Heart right ventricle (tissue), 16 donors: ENCODE results near the gene NF2. TPM values are rescaled to one million over a fixed set of nuclear protein-coding genes. Genes with fewer than 3 reads are reported as not detected.

Experiments
- ATAC-seq, 8 donors: fragments of 200-7000 bp; cut with Tn5 transposase; one replicate each; pipeline ENCODE4 v1.9.1; 2020; ENCODE audit warnings: mild to moderate bottlenecking in 8 of 8, moderate library complexity in 8 of 8, moderate number of reproducible peaks in 1 of 8
- DNase-seq, 2 donors: peaks; one replicate each; pipeline ENCODE4 v3.0.0-alpha.2; 2020
- H3K27ac ChIP-seq, 10 donors: fragments of 200-600 bp; sonication (generic) in 2 of 10; one replicate each; pipeline versions ENCODE4 v1.5.0 to v1.8.0; 2020 to 2022; ENCODE audit warnings: mild to moderate bottlenecking in 3 of 10
- H3K27me3 ChIP-seq, 7 donors: fragments of 200-600 bp; one replicate each; pipeline ENCODE4 v1.8.0; 2021 to 2022; ENCODE audit warnings: mild to moderate bottlenecking in 2 of 7
- H3K36me3 ChIP-seq, 9 donors: fragments of 200-600 bp; sonication (generic) in 1 of 9; one replicate each; pipeline versions ENCODE4 v1.5.0 to v1.8.0; 2020 to 2022; ENCODE audit warnings: mild to moderate bottlenecking in 2 of 9
- H3K4me1 ChIP-seq, 9 donors: fragments of 200-600 bp; sonication (generic) in 1 of 9; one replicate each; pipeline versions ENCODE4 v1.5.0 to v1.8.0; 2020 to 2022; ENCODE audit warnings: mild to moderate bottlenecking in 4 of 9
- H3K4me3 ChIP-seq, 10 donors: fragments of 200-600 bp; sonication (generic) in 2 of 10; one replicate each; pipeline versions ENCODE4 v1.5.0 to v1.8.0; 2020 to 2022; ENCODE audit warnings: mild to moderate bottlenecking in 7 of 10, moderate library complexity in 2 of 10
- H3K9me3 ChIP-seq, 11 donors: fragments of 200-600 bp in 10 of 11; sonication (generic) in 2 of 11; one replicate each; pipeline versions ENCODE4 v1.5.0 to v1.8.0; 2013 to 2022; ENCODE audit warnings: mild to moderate bottlenecking in 2 of 11, control low read depth in 1 of 11, moderate library complexity in 1 of 11
- CTCF ChIP-seq, 9 donors: fragments of 200-600 bp; sonication (generic) in 2 of 9; IDR thresholded peaks; one replicate each; pipeline versions ENCODE4 v1.5.0 to v1.8.0; 2021 to 2022; ENCODE audit warnings: antibody characterized with exemption in 9 of 9, mild to moderate bottlenecking in 5 of 9, moderate library complexity in 1 of 9
- WGBS, 2 donors: extraction: QIAGEN DNeasy Blood & Tissue Kit; methylation state at CpG; one replicate each; pipeline ENCODE4 v1.1.7; 2013; ENCODE audit warnings: inconsistent platforms in 1 of 2; 5-methylcytosine and 5-hydroxymethylcytosine counted together
- intact Hi-C, 10 donors: fragments of 100-400 bp; cut with DNase I; formaldehyde crosslinking; loops; one replicate each; pipeline versions ENCODE4 v1.11.1 to v1.14.2; 2022
- polyA plus RNA-seq, 2 donors: library from polyadenylated mRNA; stranded (reverse); fragments of 200-250 nt; gene quantifications; one replicate each; pipeline ENCODE4 v1.2.3, GENCODE V29; 2013
- total RNA-seq, 10 donors: library from RNA; stranded (reverse); fragmentation: NEBNext Ultra II Directional in 3 of 10; extraction: Animal tissue kit (Norgen Biotek cat#: 25700) in 3 of 10; gene quantifications; one replicate each; pipeline versions ENCODE4 v1.2.1 to v1.2.4, GENCODE V29; 2021 to 2023
- donor health status: Arrhythmogenic right ventricular cardiomyopathy.
- donor health status: ischemic (EF 13 %, LVEDD 7.1; RV severe dilation, severe dysfunction).
- donor health status: healthy with polysubstance abuse.
- donor health status: DM: no; HTN: yes; CAD: no.
- donor health status: DM: no; HTN: no; CAD: no.
- donor health status: ischemic (EF 25% LVEDD 6.9; RV normal size, moderate dysfunction).
- donor health status: ischemic (EF 25% LVEDD 5.7; RV mildly dilated, moderate dysfunction).
- donor health status: healthy.
- donor health status: DM: yes; HTN: yes; CAD: no.
- donor health status: Ischemic cardiomyopathy.
- donor health status: ischemic (EF 35%, LVEDD 5.7; RV mildly dilated, moderate dysfunction).
- donor health status: nonischemic (EF 11% LVEDD 7.7; RV severe dilation, severe dysfunction).
- donor health status: DM: yes; HTN: yes; CAD: no.
- donor health status: PGD.
- donor health status: ischemic (EF 29% LVEDD 5.4; RV normal size, mild dysfunction).
- donor health status: nonischemic (EF 23%, LVEDD 6.1; RV moderate dilation, normal function).

Gene NF2
- total and polyA plus RNA-seq, 12 donors = 9.7 to 59.4 (median 43.8) TPM

- TF ChIP-seq CTCF (IDR thresholded peaks at IDR 0.05) = no peak
- 24 to 41% methylated on average over 2 of the region's 2 CpGs for WGBS, 2 donors
- no peak overlapping the region for H3K27ac ChIP-seq
Measured at GRCh38 chr22:29617922-29618629, 14.6 kb downstream of the NF2 start.

GRCh38 chr22:29621761-29622526 is 18.5 kb downstream of the NF2 start:
- 28 to 37% methylated on average over 5 of the region's 5 CpGs for WGBS, 2 donors
- ATAC-seq = peak in 3 of 8 donors; percentile 34 to 66 (median 55)

More at GRCh38 chr22:29617922-29618629, 14.6 kb downstream of the NF2 start:
- Histone ChIP-seq H3K27me3 (no peaks in the 10 kb centered on the region), H3K4me1 (peaks cover 0 to 45% (median 21%) of the 10 kb centered on the region in 9 donors), H3K9me3 (no peaks in the 10 kb centered on the region), H3K4me3 (no peak overlapping the region), H3K36me3 (no peaks in the 10 kb centered on the region)
- peak in 1 of 8 donors; percentile 34 for ATAC-seq
- intact Hi-C loops = no loop called here
- DNase-seq = no peak

GRCh38 chr22:29623059-29623458 is 19.6 kb downstream of the NF2 start:
- no peak for TF ChIP-seq CTCF (IDR thresholded peaks at IDR 0.05)
- Histone ChIP-seq H3K27ac (peak overlapping the region in 1 of 10 donors; percentile 57), H3K4me1 (peaks cover 0 to 65% (median 41%) of the 10 kb centered on the region in 9 donors), H3K9me3 (no peaks in the 10 kb centered on the region), H3K36me3 (no peaks in the 10 kb centered on the region), H3K4me3 (no peak overlapping the region), H3K27me3 (no peaks in the 10 kb centered on the region)
- intact Hi-C loops = loop anchor here in 1 of 10 donors (10.0 kb wide), 1 partner anchor 382 kb away; no protein-coding TSS in a partner anchor
- 86 to 90% methylated on average over 6 of the region's 6 CpGs for WGBS, 2 donors
- DNase-seq (no peak), ATAC-seq (no peak)

More at GRCh38 chr22:29621761-29622526, 18.5 kb downstream of the NF2 start:
- DNase-seq = no peak
- no peak for TF ChIP-seq CTCF (IDR thresholded peaks at IDR 0.05)
- H3K9me3 ChIP-seq = no peaks in the 10 kb centered on the region
- no peak overlapping the region for H3K4me3 ChIP-seq
- H3K27me3 ChIP-seq = no peaks in the 10 kb centered on the region
- peak overlapping the region in 4 of 10 donors; percentile 4 to 76 (median 50) for H3K27ac ChIP-seq
- intact Hi-C loops = loop anchor here in 1 of 10 donors (10.0 kb wide), 1 partner anchor 383 kb away; no protein-coding TSS in a partner anchor
- no peaks in the 10 kb centered on the region for H3K36me3 ChIP-seq
- H3K4me1 ChIP-seq = peaks cover 0 to 73% (median 44%) of the 10 kb centered on the region in 9 donors

GRCh38 chr22:29623553-29624169 is 20.2 kb downstream of the NF2 start:
- Histone ChIP-seq H3K4me3 (no peak overlapping the region), H3K27ac (peak overlapping the region in 1 of 10 donors; percentile 57), H3K36me3 (no peaks in the 10 kb centered on the region), H3K27me3 (no peaks in the 10 kb centered on the region), H3K9me3 (no peaks in the 10 kb centered on the region), H3K4me1 (peaks cover 0 to 60% (median 35%) of the 10 kb centered on the region in 9 donors)
- WGBS, 2 donors = 51 to 64% methylated on average over 6 of the region's 6 CpGs
- TF ChIP-seq CTCF (IDR thresholded peaks at IDR 0.05) = no peak
- ATAC-seq = no peak
- intact Hi-C loops = loop anchor here in 2 of 10 donors (2.0 to 10.0 kb wide), 2 partner anchors 19 to 381 kb away; no protein-coding TSS in a partner anchor
- no peak for DNase-seq
